NCI-H2171 (cell line): ENCODE data around the gene NUDT14.

ENCODE experiments used
- DNase-seq: peaks from one replicate; lab custom pipeline; 2025; lab: John Stamatoyannopoulos, UW

NUDT14 gene

GRCh38 chr14:105158794-105159193 lies 22.3 kb downstream of the NUDT14 start:
- no peak for DNase-seq

GRCh38 chr14:105157872-105158271 lies 23.2 kb downstream of the NUDT14 start:
- DNase-seq, result no peak

- DNase-seq, result no peak
Measured at GRCh38 chr14:105156414-105157375, 24.4 kb downstream of the NUDT14 start.

- DNase-seq, result no peak
Measured at GRCh38 chr14:105155681-105156413, 25.3 kb downstream of the NUDT14 start.

GRCh38 chr14:105155071-105155651 lies 26.0 kb downstream of the NUDT14 start:
- DNase-seq, result no peak

GRCh38 chr14:105154476-105154871 lies 26.6 kb downstream of the NUDT14 start:
- no peak for DNase-seq

GRCh38 chr14:105153739-105154475 lies 27.2 kb downstream of the NUDT14 start:
- DNase-seq, result no peak

GRCh38 chr14:105153331-105153731 lies 27.8 kb downstream of the NUDT14 start:
- DNase-seq, result no peak

- DNase-seq, result no peak
Measured at GRCh38 chr14:105152794-105153241, 28.3 kb downstream of the NUDT14 start.

GRCh38 chr14:105151838-105152793 lies 29.0 kb downstream of the NUDT14 start:
- no peak for DNase-seq

- DNase-seq, result no peak
Measured at GRCh38 chr14:105151084-105151837, 29.9 kb downstream of the NUDT14 start.

- no peak for DNase-seq
Measured at GRCh38 chr14:105150368-105151083, 30.6 kb downstream of the NUDT14 start.

GRCh38 chr14:105150026-105150367 lies 31.1 kb downstream of the NUDT14 start:
- DNase-seq, result no peak

- no peak for DNase-seq
Measured at GRCh38 chr14:105149146-105149781, 31.8 kb downstream of the NUDT14 start.

- no peak for DNase-seq
Measured at GRCh38 chr14:105148604-105149145, 32.4 kb downstream of the NUDT14 start.

GRCh38 chr14:105147671-105148603 lies 33.2 kb downstream of the NUDT14 start:
- DNase-seq, result no peak

- DNase-seq, result no peak
Measured at GRCh38 chr14:105146976-105147635, 34.0 kb downstream of the NUDT14 start.
